SU-DHL-6 (cell line): ENCODE results near the gene GLYR1.

Source experiments
- H2AFZ ChIP-seq: fragments of 200-600 bp; sonication (generic); 2 replicates; pipeline ENCODE4 v1.6.1; 2014; ENCODE audit warnings: low read depth, mild to moderate bottlenecking, moderate library complexity, mixed read lengths, antibody characterized with exemption, low read length; ENCODE audit not compliant: severe bottlenecking
- H3F3A ChIP-seq: fragments of 200-600 bp; shearing (Covaris generic); 2 replicates; pipeline ENCODE4 v1.6.0; 2016; ENCODE audit warnings: antibody characterized with exemption, mild to moderate bottlenecking; ENCODE audit not compliant: insufficient read depth
- H3K27ac ChIP-seq: fragments of 200-600 bp; sonication (generic); 2 replicates; pipeline ENCODE4 v1.5.1; 2016; ENCODE audit warnings: low read depth, mild to moderate bottlenecking, low read length, moderate library complexity, mixed read lengths
- H3K27me3 ChIP-seq: fragments of 200-600 bp; sonication (generic), shearing (Covaris generic); 2 replicates; pipeline ENCODE4 v1.6.0; 2014; ENCODE audit warnings: mild to moderate bottlenecking, low read length
- H3K36me3 ChIP-seq: fragments of 200-600 bp; sonication (generic); 2 replicates; pipeline ENCODE4 v1.6.1; 2014; ENCODE audit warnings: mild to moderate bottlenecking, low read length, mixed read lengths
- H3K4me2 ChIP-seq: fragments of 300-600, 200-600 bp; shearing (Covaris generic), sonication (generic); 2 replicates; pipeline ENCODE4 v1.6.0; 2014; ENCODE audit warnings: low read length, low read depth, mild to moderate bottlenecking; ENCODE audit not compliant: poor library complexity, severe bottlenecking
- H3K4me3 ChIP-seq: fragments of 200-600 bp; sonication (generic); 2 replicates; pipeline ENCODE4 v1.5.1; 2014; ENCODE audit warnings: antibody characterized with exemption, low read length, mild to moderate bottlenecking, mixed read lengths; ENCODE audit not compliant: insufficient read depth, poor library complexity, severe bottlenecking
- H3K79me2 ChIP-seq: fragments of 200-600 bp; sonication (generic); 2 replicates; pipeline ENCODE4 v1.6.1; 2014; ENCODE audit warnings: mild to moderate bottlenecking, low read length, moderate library complexity; ENCODE audit not compliant: insufficient read depth
- H3K9ac ChIP-seq: fragments of 200-600 bp; sonication (generic); 2 replicates; pipeline ENCODE4 v1.7.0; 2014; ENCODE audit warnings: mild to moderate bottlenecking, low read length
- H3K9me2 ChIP-seq: fragments of 200-600 bp; sonication (generic); replicated peaks from 2 replicates; pipeline ENCODE4 v1.6.1; 2014; ENCODE audit warnings: low read length; ENCODE audit not compliant: insufficient read depth
- H3K9me3 ChIP-seq: fragments of 200-600 bp; sonication (generic); 2 replicates; pipeline ENCODE4 v1.6.1; 2014; ENCODE audit warnings: low read length, mixed read lengths; ENCODE audit not compliant: insufficient read depth
- H4K20me1 ChIP-seq: fragments of 200-600 bp; sonication (generic); 2 replicates; pipeline ENCODE4 v1.6.1; 2014; ENCODE audit warnings: low read depth, mild to moderate bottlenecking, antibody characterized with exemption, low read length, moderate library complexity, mixed read lengths
- EZH2phosphoT487 ChIP-seq: fragments of 200-600 bp; sonication (generic), shearing (Covaris generic); conservative IDR thresholded peaks from 2 replicates; pipeline ENCODE4 v1.6.1; 2018; ENCODE audit warnings: mild to moderate bottlenecking, antibody characterized with exemption, low read length, moderate library complexity, mixed read lengths
- TF ChIP-seq, protein P1 (sequence below): fragments of 200-600 bp; sonication (generic); IDR thresholded peaks from one replicate; pipeline ENCODE4 v1.5.1; 2017; ENCODE audit warnings: antibody characterized with exemption, mild to moderate bottlenecking, low read length, moderate library complexity; ENCODE audit not compliant: insufficient read depth, poor library complexity, severe bottlenecking

GLYR1 gene

GRCh38 chr16:4790261-4790660 lies 56.8 kb downstream of the GLYR1 start:
- H3K4me2 ChIP-seq: no peak overlapping the region

GRCh38 chr16:4788910-4789309 lies 58.2 kb downstream of the GLYR1 start:
- Histone ChIP-seq H3K36me3 (no peaks in the 10 kb centered on the region), H3K4me3 (no peak overlapping the region), H3K27me3 (no peaks in the 10 kb centered on the region), H2AFZ (no peak overlapping the region), H3K9me3 (no peaks in the 10 kb centered on the region), H3K9me2 (no peaks in the 10 kb centered on the region), H3K79me2 (no peaks in the 10 kb centered on the region), H4K20me1 (no peaks in the 10 kb centered on the region), H3K4me2 (no peak overlapping the region), H3F3A (no peaks in the 10 kb centered on the region), H3K27ac (no peak overlapping the region), H3K9ac (no peak overlapping the region)
- TF ChIP-seq, protein P1, sequence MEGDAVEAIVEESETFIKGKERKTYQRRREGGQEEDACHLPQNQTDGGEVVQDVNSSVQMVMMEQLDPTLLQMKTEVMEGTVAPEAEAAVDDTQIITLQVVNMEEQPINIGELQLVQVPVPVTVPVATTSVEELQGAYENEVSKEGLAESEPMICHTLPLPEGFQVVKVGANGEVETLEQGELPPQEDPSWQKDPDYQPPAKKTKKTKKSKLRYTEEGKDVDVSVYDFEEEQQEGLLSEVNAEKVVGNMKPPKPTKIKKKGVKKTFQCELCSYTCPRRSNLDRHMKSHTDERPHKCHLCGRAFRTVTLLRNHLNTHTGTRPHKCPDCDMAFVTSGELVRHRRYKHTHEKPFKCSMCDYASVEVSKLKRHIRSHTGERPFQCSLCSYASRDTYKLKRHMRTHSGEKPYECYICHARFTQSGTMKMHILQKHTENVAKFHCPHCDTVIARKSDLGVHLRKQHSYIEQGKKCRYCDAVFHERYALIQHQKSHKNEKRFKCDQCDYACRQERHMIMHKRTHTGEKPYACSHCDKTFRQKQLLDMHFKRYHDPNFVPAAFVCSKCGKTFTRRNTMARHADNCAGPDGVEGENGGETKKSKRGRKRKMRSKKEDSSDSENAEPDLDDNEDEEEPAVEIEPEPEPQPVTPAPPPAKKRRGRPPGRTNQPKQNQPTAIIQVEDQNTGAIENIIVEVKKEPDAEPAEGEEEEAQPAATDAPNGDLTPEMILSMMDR: no peak
- no peak for TF ChIP-seq EZH2phosphoT487

More at GRCh38 chr16:4790261-4790660, 56.8 kb downstream of the GLYR1 start:
- Histone ChIP-seq H3F3A (no peaks in the 10 kb centered on the region), H3K79me2 (no peaks in the 10 kb centered on the region), H4K20me1 (no peaks in the 10 kb centered on the region), H3K27ac (no peak overlapping the region), H2AFZ (no peak overlapping the region), H3K9me2 (no peaks in the 10 kb centered on the region), H3K36me3 (no peaks in the 10 kb centered on the region), H3K9ac (no peak overlapping the region), H3K9me3 (no peaks in the 10 kb centered on the region), H3K27me3 (no peaks in the 10 kb centered on the region), H3K4me3 (no peak overlapping the region)
- TF ChIP-seq, protein P1: no peak
- no peak for TF ChIP-seq EZH2phosphoT487

DNA sequence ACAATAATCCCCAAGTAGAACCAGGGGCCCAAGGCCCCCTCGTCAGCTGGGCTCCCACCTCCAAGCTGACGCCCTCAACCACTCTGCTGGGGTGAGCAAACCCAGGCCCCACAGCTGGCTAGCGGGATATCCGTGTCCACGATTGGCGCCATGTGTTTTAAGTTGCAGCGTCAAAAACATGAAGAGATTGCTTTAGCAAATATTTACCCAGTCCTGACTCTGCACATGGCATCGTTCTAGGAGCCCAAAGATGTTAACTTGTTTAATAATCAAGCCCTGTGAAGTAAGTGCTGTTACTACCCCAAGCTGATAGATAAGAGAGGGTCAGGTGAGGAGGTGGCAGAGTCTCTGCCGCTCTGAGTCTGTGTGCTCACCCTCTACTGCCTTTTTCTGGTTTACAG lies 58.6 kb downstream of the GLYR1 start:
- Histone ChIP-seq H3K4me3 (no peak overlapping the region), H3K4me2 (no peak overlapping the region), H3K27ac (no peak overlapping the region), H3K9ac (no peak overlapping the region), H3F3A (no peaks in the 10 kb centered on the region), H3K36me3 (no peaks in the 10 kb centered on the region), H3K79me2 (no peaks in the 10 kb centered on the region), H3K27me3 (no peaks in the 10 kb centered on the region), H3K9me3 (no peaks in the 10 kb centered on the region), H3K9me2 (no peaks in the 10 kb centered on the region), H4K20me1 (no peaks in the 10 kb centered on the region), H2AFZ (no peak overlapping the region)
- TF ChIP-seq EZH2phosphoT487: no peak
- TF ChIP-seq, protein P1: no peak
